SK-N-SH (cell line): ENCODE results near the gene STMND1. TPM values are rescaled to one million over a fixed set of nuclear protein-coding genes. Genes with fewer than 3 reads are reported as not detected.

Experiments
- CTCF ChIA-PET: fragments of 300-600, 350-600 bp; formaldehyde crosslinking; extraction: SDS; loops from one replicate; lab custom pipeline; 2021; lab: Yijun Ruan, JAX
- POLR2A ChIA-PET: fragments of 350-600 bp; sonication (Branson Sonifier 250); formaldehyde crosslinking; extraction: SDS; loops from one replicate; lab custom pipeline; 2020; ENCODE audit warnings: antibody characterized with exemption, inconsistent platforms; lab: Yijun Ruan, JAX
- DNase-seq: peaks from one replicate; pipeline ENCODE4 v3.0.0; 2012
- H2AFZ ChIP-seq: fragments of 200-600 bp; sonication (generic); 2 replicates; pipeline ENCODE4 v1.8.1; 2016; ENCODE audit warnings: antibody characterized with exemption, mild to moderate bottlenecking, low read depth
- H3F3A ChIP-seq: fragments of 200-600 bp; sonication (generic); replicated peaks from 2 replicates; pipeline ENCODE3; 2016; ENCODE audit warnings: antibody characterized with exemption, mild to moderate bottlenecking; ENCODE audit not compliant: insufficient read depth
- H3K27ac ChIP-seq, 2 experiments: fragments of 200-500 bp in 1 of 2; fragments of 200-600 bp in 1 of 2; sonication (Bioruptor generic) in 1 of 2; sonication (generic), shearing (Covaris generic) in 1 of 2; 2 replicates each; pipeline versions ENCODE4 v1.5.1 to v1.6.1; 2014 to 2016; ENCODE audit warnings: low read depth in 2 of 2, inconsistent platforms in 1 of 2, low read length in 1 of 2, mild to moderate bottlenecking in 1 of 2, mixed read lengths in 1 of 2
- H3K27me3 ChIP-seq: fragments of 200-600 bp; sonication (generic), shearing (Covaris generic); 2 replicates; pipeline ENCODE4 v1.6.1; 2016; ENCODE audit warnings: mixed run types; ENCODE audit not compliant: insufficient read depth
- H3K36me3 ChIP-seq, 2 experiments: fragments of 200-500 bp in 1 of 2; fragments of 200-600 bp in 1 of 2; sonication (Bioruptor generic) in 1 of 2; sonication (generic) in 1 of 2; replicated peaks in 1 of 2; 2 replicates each; pipeline versions ENCODE3 to v1.5.1; 2014 to 2016; ENCODE audit warnings: low read length in 1 of 2, mild to moderate bottlenecking in 1 of 2; ENCODE audit not compliant: insufficient read depth in 2 of 2, control insufficient read depth in 1 of 2
- H3K4me1 ChIP-seq, 2 experiments: fragments of 200-500 bp in 1 of 2; fragments of 200-600 bp in 1 of 2; sonication (Bioruptor generic) in 1 of 2; sonication (generic), shearing (Covaris generic) in 1 of 2; 2 replicates each; pipeline versions ENCODE4 v1.5.1 to v1.6.1; 2014 to 2016; ENCODE audit warnings: low read depth in 1 of 2, low read length in 1 of 2, mixed run types in 1 of 2; ENCODE audit not compliant: insufficient read depth in 2 of 2, control insufficient read depth in 1 of 2
- H3K4me2 ChIP-seq: fragments of 200-600 bp; sonication (generic), shearing (Covaris generic); 2 replicates; pipeline ENCODE4 v1.6.1; 2017; ENCODE audit warnings: mixed run types
- H3K4me3 ChIP-seq, 2 experiments: fragments of 200-500 bp in 1 of 2; fragments of 200-600 bp in 1 of 2; sonication (Bioruptor generic) in 1 of 2; sonication (generic), shearing (Covaris generic) in 1 of 2; 2 replicates each; pipeline versions ENCODE4 v1.5.1 to v1.8.1; 2014 to 2016; ENCODE audit warnings: low read depth in 2 of 2, inconsistent platforms in 1 of 2, low read length in 1 of 2, mild to moderate bottlenecking in 1 of 2, mixed read lengths in 1 of 2, moderate library complexity in 1 of 2
- H3K79me2 ChIP-seq: fragments of 200-600 bp; sonication (generic); 2 replicates; pipeline ENCODE4 v1.8.1; 2017; ENCODE audit warnings: mild to moderate bottlenecking; ENCODE audit not compliant: insufficient read depth
- H3K9ac ChIP-seq: fragments of 200-600 bp; sonication (generic); 2 replicates; pipeline ENCODE4 v1.6.1; 2017; ENCODE audit warnings: mixed run types
- H3K9me2 ChIP-seq: fragments of 200-600 bp; sonication (generic); 2 replicates; pipeline ENCODE4 v1.6.1; 2017; ENCODE audit warnings: mixed run types
- H3K9me3 ChIP-seq: fragments of 200-600 bp; sonication (generic); 2 replicates; pipeline ENCODE4 v1.6.1; 2017; ENCODE audit warnings: mixed run types, mild to moderate bottlenecking, moderate library complexity
- H4K20me1 ChIP-seq: fragments of 200-600 bp; sonication (generic); 2 replicates; pipeline ENCODE4 v1.6.1; 2017; ENCODE audit warnings: mild to moderate bottlenecking, mixed run types; ENCODE audit not compliant: insufficient read depth
- CHD2 ChIP-seq: fragments of 150-350 bp; IDR thresholded peaks from 2 replicates; pipeline ENCODE4 v1.6.1; 2018; ENCODE audit warnings: low read length; ENCODE audit not compliant: partially characterized antibody
- ELF1 ChIP-seq: IDR thresholded peaks from 2 replicates; pipeline ENCODE4 v1.4.0; 2012
- EZH2phosphoT487 ChIP-seq: fragments of 200-600 bp; sonication (generic); IDR thresholded peaks from 2 replicates; pipeline ENCODE4 v1.6.1; 2017; ENCODE audit warnings: low read depth, mixed run types, mild to moderate bottlenecking, antibody characterized with exemption, moderate library complexity, borderline replicate concordance
- FOSL2 ChIP-seq: IDR thresholded peaks from 2 replicates; pipeline ENCODE4 v1.4.0; 2012; ENCODE audit warnings: low read depth, mild to moderate bottlenecking, moderate library complexity, borderline replicate concordance
- GABPA ChIP-seq: IDR thresholded peaks from 2 replicates; pipeline ENCODE4 v1.4.0; 2012; ENCODE audit warnings: low read depth, mild to moderate bottlenecking
- IRF3 ChIP-seq: fragments of 150-350 bp; IDR thresholded peaks from 2 replicates; pipeline ENCODE4 v1.6.1; 2016; ENCODE audit warnings: mild to moderate bottlenecking, low read depth, low read length
- JUND ChIP-seq: IDR thresholded peaks from 2 replicates; pipeline ENCODE4 v1.4.0; 2012
- MAX ChIP-seq: IDR thresholded peaks from 2 replicates; pipeline ENCODE4 v1.4.0; 2012; ENCODE audit warnings: low read depth
- RCOR1 ChIP-seq: fragments of 150-350 bp; IDR thresholded peaks from 2 replicates; pipeline ENCODE4 v1.6.1; 2017; ENCODE audit warnings: antibody characterized with exemption, low read length
- TCF12 ChIP-seq: IDR thresholded peaks from 2 replicates; pipeline ENCODE4 v1.4.0; 2012
- YY1 ChIP-seq: IDR thresholded peaks from 2 replicates; pipeline ENCODE4 v1.4.0; 2012; ENCODE audit warnings: low read depth, mild to moderate bottlenecking
- whole genome bisulfite sequencing: methylation state at CpG from one replicate; pipeline ENCODE4 v1.1.6; 2017; ENCODE audit warnings: low lambda C conversion rate; 5-methylcytosine and 5-hydroxymethylcytosine counted together
- polyA plus RNA-seq, 3 experiments: library from polyadenylated mRNA; depleted of rRNA; stranded (reverse); fragments of >200 nt; gene quantifications; 2 replicates each; pipeline ENCODE4 v1.2.3, GENCODE V29; 2012

The STMND1 gene
- polyA plus RNA-seq, 1 of the 3 experiments (the other 2 are of a cell fraction) = not detected

GRCh38 chr6:17107863-17108262, 6.0 kb downstream of the STMND1 start (continued):
- no peak for TF ChIP-seq YY1
- TF ChIP-seq IRF3 = no peak
- TF ChIP-seq ELF1 = no peak

GRCh38 chr6:17115251-17116116, 13.6 kb downstream of the STMND1 start:
- ChIA-PET CTCF (no interaction called here), POLR2A (no interaction called here)
- no peaks in the 10 kb centered on the region for H3K27me3 ChIP-seq
- no peaks in the 10 kb centered on the region for H3K36me3 ChIP-seq
- no peak for DNase-seq
- peak overlapping the region; percentile 17 to 49; a peak in 2 of 4 replicates for H3K27ac ChIP-seq
- H3K9ac ChIP-seq = no peak overlapping the region
- no peak overlapping the region for H3K4me3 ChIP-seq
- no peaks in the 10 kb centered on the region for H3K79me2 ChIP-seq
- WGBS = 51% methylated on average over 5 of the region's 5 CpGs
- H4K20me1 ChIP-seq = no peaks in the 10 kb centered on the region
- no peaks in the 10 kb centered on the region for H3K9me3 ChIP-seq
- 0 out of 2 replicates have a peak, but pooled peaks have one; percentile 23 for TF ChIP-seq MAX
- TF ChIP-seq RCOR1 = no peak
- TF ChIP-seq IRF3 = no peak
- peak; percentile 76; the same call in 1 of the 2 replicates for TF ChIP-seq FOSL2
- no peak for TF ChIP-seq EZH2phosphoT487
- peak; percentile 33; the same call in 1 of the 2 replicates for TF ChIP-seq TCF12
- peak; percentile 66 for TF ChIP-seq JUND
- TF ChIP-seq CHD2 = no peak
- TF ChIP-seq, all 33 proteins: peak for 4
- peak overlapping the region; percentile 23; the same call in 1 of the 2 replicates for H2AFZ ChIP-seq
- H3K4me1 ChIP-seq = peaks cover 0 to 14% of the 10 kb centered on the region in 2 experiments; a peak in 3 of 4 replicates
- no peaks in the 10 kb centered on the region for H3F3A ChIP-seq
- no peaks in the 10 kb centered on the region for H3K9me2 ChIP-seq
- no peak overlapping the region for H3K4me2 ChIP-seq

GRCh38 chr6:17116117-17116440, 14.2 kb downstream of the STMND1 start:
- H3K4me1 ChIP-seq = peaks cover 0 to 14% of the 10 kb centered on the region in 2 experiments; a peak in 3 of 4 replicates
- POLR2A ChIA-PET = no interaction called here
- H3K4me3 ChIP-seq = no peak overlapping the region
- H3K27ac ChIP-seq = no peak overlapping the region
- no peaks in the 10 kb centered on the region for H3K9me3 ChIP-seq
- H3K79me2 ChIP-seq = no peaks in the 10 kb centered on the region
- no peaks in the 10 kb centered on the region for H3K9me2 ChIP-seq
- no peaks in the 10 kb centered on the region for H3K27me3 ChIP-seq
- CTCF ChIA-PET = no interaction called here
- H3K36me3 ChIP-seq = no peaks in the 10 kb centered on the region
- no peaks in the 10 kb centered on the region for H3F3A ChIP-seq
- TF ChIP-seq GABPA = no peak
- 0 out of 2 replicates have a peak, but pooled peaks have one; percentile 1 for TF ChIP-seq TCF12
- 70% methylated on average over 2 of the region's 2 CpGs for WGBS
- H2AFZ ChIP-seq = 0 out of 2 replicates have a peak overlapping the region, but pooled peaks have one; percentile 3
- no peaks in the 10 kb centered on the region for H4K20me1 ChIP-seq
- no peak overlapping the region for H3K9ac ChIP-seq
- no peak overlapping the region for H3K4me2 ChIP-seq
- no peak for DNase-seq
